ENCODE results near the gene MLXIP.
A peak's percentile ranks its signal among the peaks of the same experiment; 100 is the strongest.

MLXIP gene

GRCh38 chr12:122094137-122094734 is 15.7 kb downstream of the MLXIP start:
- Histone ChIP-seq H3K4me2 (peak overlapping the region; percentile 45), H4K20me1 (peaks cover 100% of the 10 kb centered on the region), H3K9me3 (no peaks in the 10 kb centered on the region), H3K9ac (no peak overlapping the region), H3K27ac (peak overlapping the region; percentile 47), H3K4me3 (no peak overlapping the region), H3K27me3 (no peaks in the 10 kb centered on the region), H3K4me1 (peaks cover 99% of the 10 kb centered on the region), H3K36me3 (peaks cover 34% of the 10 kb centered on the region; the same call in 1 of the 2 replicates)
- TF ChIP-seq Cebpa-rat (IDR thresholded peaks at IDR 0.05) = no peak

DNA sequence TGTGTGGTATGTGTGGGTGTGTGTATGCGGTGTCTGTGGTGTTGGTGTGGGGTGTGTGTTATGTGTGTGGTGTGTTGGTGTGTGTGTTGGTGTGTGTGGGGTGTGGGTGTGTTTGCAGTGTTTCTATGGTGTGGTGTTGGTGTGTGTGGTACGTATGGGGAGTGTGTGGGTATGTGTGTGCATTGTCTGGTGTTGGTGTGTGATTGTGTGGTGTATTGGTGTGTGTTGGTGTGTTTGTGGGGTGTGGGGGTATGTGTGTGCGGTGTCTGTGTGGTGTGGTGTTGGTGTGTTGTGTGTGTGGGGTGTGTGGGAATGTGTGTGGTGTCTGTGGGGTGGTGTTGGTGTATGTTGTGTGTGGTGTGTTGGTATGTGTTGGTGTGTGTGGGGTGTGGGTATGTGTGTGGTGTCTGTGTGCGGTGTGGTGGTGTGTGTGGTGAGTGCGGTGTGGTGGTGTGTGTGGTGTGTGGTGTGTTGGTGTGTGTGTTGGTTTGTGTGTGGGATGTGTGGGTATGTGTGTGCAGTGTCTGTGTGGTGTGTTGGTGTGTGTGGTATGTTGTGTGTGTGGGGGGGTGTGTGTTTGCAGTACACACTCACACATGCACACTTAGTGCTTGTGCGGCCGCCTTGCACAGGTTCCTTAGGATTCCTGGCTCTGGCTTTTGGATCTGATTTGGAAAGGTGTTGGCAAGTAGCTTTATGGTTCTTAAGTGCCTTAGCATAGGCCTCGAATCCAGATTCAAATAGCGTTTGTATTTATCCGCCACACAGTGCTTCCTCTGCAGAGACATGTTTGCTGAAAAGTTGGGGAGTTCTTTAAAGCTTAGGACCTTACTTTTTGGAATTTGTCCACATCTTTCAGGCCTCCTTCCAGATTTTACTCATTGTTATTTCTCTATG is 16.4 kb downstream of the MLXIP start:
- Histone ChIP-seq H3K36me3 (peaks cover 27% of the 10 kb centered on the region; the same call in 1 of the 2 replicates), H3K4me3 (no peak overlapping the region), H3K9me3 (no peaks in the 10 kb centered on the region), H3K4me2 (peak overlapping the region; percentile 45), H3K27me3 (no peaks in the 10 kb centered on the region), H4K20me1 (peaks cover 100% of the 10 kb centered on the region), H3K9ac (no peak overlapping the region), H3K4me1 (peaks cover 99% of the 10 kb centered on the region), H3K27ac (peak overlapping the region; percentile 47)
- TF ChIP-seq Cebpa-rat (IDR thresholded peaks at IDR 0.05) = no peak

- Histone ChIP-seq H4K20me1 (peaks cover 100% of the 10 kb centered on the region), H3K9ac (no peak overlapping the region; the same call in 1 of the 2 replicates)
Observed at GRCh38 chr12:122096014-122096413, 17.5 kb downstream of the MLXIP start.

DNA sequence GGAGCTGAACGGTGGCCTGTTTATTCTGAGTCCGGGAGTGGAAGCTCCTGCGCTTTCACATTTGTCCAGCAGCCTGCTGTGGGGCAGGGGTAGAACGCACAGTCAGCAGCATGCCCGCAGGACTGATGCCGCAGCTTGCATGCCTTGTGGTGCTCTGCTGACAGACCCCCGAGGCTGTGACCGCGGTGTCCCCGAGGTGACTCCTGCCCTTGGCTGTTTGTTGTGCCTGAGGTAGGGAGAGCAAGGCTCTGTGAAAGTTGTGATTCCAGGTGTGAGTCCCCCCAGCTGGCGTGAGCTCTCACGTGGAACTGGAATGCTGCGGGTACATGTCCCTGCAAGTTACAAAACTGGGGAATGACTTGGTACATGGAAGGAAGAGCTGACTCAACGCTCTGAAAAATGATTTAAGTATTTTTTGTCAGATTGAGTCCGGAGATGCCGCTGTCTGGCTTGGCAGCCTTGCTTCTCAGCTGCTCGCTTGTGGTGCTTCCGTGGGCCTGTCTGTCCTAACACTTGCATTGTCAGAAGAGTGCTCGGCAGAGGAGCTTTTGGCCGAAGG is 18.1 kb downstream of the MLXIP start:
- Histone ChIP-seq H4K20me1 (peaks cover 100% of the 10 kb centered on the region), H3K27ac (peak overlapping the region; percentile 92), H3K4me3 (no peak overlapping the region), H3K36me3 (peaks cover 11% of the 10 kb centered on the region; the same call in 1 of the 2 replicates), H3K9ac (peak overlapping the region; percentile 78; the same call in 1 of the 2 replicates), H3K27me3 (no peaks in the 10 kb centered on the region), H3K4me1 (peaks cover 99% of the 10 kb centered on the region), H3K9me3 (no peaks in the 10 kb centered on the region), H3K4me2 (peak overlapping the region; percentile 89)
- no peak for TF ChIP-seq Cebpa-rat (IDR thresholded peaks at IDR 0.05)

More at GRCh38 chr12:122096014-122096413, 17.5 kb downstream of the MLXIP start:
- Histone ChIP-seq H3K27ac (peak overlapping the region; percentile 92), H3K27me3 (no peaks in the 10 kb centered on the region), H3K4me1 (peaks cover 99% of the 10 kb centered on the region), H3K9me3 (no peaks in the 10 kb centered on the region), H3K36me3 (peaks cover 17% of the 10 kb centered on the region; the same call in 1 of the 2 replicates), H3K4me3 (no peak overlapping the region), H3K4me2 (peak overlapping the region; percentile 89)
- TF ChIP-seq Cebpa-rat (IDR thresholded peaks at IDR 0.05) = no peak

DNA sequence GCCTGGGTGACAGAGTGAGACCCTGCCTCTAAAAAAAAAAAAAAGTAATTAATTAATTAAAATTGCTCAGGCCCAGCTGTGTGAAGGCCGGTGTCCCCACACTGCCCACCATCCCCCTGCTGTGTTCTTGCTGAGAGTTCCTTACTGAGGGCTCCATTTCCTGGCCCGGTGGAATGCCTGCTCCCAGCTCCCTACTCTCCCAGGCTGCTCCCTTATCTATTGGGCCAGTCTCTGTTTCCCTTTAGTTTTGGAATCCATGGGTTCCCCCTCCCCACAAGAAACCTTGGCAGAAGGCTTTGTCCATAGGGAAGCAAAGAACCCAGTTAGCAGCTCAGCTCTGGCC is 19.0 kb downstream of the MLXIP start:
- peak overlapping the region; percentile 78 for H3K9ac ChIP-seq
- H4K20me1 ChIP-seq = peaks cover 100% of the 10 kb centered on the region
- peak overlapping the region; percentile 51; the same call in 1 of the 2 replicates for H3K4me3 ChIP-seq
- H3K27me3 ChIP-seq = no peaks in the 10 kb centered on the region
- H3K4me1 ChIP-seq = peaks cover 99% of the 10 kb centered on the region
- peaks cover 7% of the 10 kb centered on the region; the same call in 1 of the 2 replicates for H3K36me3 ChIP-seq
- no peaks in the 10 kb centered on the region for H3K9me3 ChIP-seq
- H3K27ac ChIP-seq = peak overlapping the region; percentile 92
- H3K4me2 ChIP-seq = peak overlapping the region; percentile 89
- TF ChIP-seq Cebpa-rat (IDR thresholded peaks at IDR 0.05) = no peak

DNA sequence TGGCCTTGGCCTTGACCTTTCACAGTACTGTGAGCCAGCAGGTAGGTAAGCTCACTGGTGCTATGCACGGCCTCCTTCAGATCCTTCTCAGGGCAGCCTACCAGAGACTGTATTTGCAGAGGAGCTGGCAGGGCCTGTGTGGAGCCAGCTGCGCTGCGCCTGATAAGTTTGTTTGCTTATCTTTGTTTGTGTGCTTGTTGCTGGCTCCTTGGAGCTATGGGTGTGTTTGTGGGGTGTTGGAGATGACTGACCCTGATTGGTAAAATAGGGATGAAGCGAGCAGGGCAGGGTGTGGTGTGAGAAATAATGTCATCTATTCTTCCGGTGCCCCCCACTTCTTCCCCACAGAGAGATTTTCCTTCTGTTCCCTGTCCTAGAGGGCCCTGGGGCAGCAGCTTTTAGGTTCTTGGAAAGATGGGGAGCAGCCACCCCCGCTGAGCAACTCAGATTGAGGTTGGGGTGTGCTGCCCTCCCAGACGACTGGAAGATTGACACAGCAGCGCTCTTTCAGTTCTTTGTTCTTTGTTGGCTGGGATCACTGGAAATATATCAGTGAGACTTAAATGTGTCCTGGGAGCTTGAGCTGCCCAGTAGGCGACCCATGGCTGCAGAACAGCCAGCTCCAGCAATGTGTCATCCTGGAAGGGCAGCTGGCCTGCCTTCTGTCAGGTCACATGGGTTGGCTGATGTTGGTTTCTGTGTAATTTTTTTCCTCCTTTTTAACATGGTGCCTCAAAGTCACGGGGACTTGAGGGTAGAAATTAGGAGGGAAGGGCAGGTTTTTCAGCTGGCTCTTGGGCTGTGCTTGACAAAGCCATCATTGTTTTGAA is 19.6 kb downstream of the MLXIP start:
- no peaks in the 10 kb centered on the region for H3K9me3 ChIP-seq

DNA sequence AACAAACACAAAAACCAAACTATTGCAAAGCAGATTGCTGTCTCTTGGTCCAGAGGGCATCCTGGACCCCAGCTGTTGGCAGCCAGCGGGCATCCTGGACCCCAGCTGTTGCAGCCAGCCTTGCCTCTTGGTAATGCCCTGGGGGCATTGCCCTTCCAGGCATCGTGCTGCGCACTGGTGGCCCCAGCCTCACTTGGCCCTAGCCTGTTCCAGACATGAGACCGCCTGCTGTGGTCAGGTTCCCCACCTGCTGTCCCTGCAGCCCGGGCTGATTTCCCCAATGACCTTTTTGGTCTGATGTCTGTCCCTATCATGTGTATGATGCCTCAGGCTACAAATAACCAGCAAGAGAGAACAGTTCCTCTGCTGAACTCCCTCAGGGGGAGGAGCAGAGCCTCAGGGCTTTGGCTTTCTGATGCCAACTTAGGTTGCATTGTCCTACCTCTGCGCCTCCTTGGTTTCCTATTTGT is 20.8 kb downstream of the MLXIP start:
- peak; percentile 63; the same call in 1 of the 2 replicates for TF ChIP-seq Cebpa-rat (IDR thresholded peaks at IDR 0.05)
- peak overlapping the region; percentile 92 for H3K27ac ChIP-seq
- H4K20me1 ChIP-seq = peaks cover 100% of the 10 kb centered on the region
- no peaks in the 10 kb centered on the region for H3K9me3 ChIP-seq
- peak overlapping the region; percentile 78 for H3K9ac ChIP-seq
- peaks cover 98% of the 10 kb centered on the region for H3K4me1 ChIP-seq
- H3K4me2 ChIP-seq = peak overlapping the region; percentile 89
- no peaks in the 10 kb centered on the region for H3K27me3 ChIP-seq
- peak overlapping the region; percentile 51 for H3K4me3 ChIP-seq
- H3K36me3 ChIP-seq = peaks cover 9% of the 10 kb centered on the region; the same call in 1 of the 2 replicates

More for the DNA sequence above, 19.6 kb downstream of the MLXIP start:
- peak overlapping the region; percentile 92 for H3K27ac ChIP-seq
- H3K9ac ChIP-seq = peak overlapping the region; percentile 78
- H3K36me3 ChIP-seq = peaks cover 9% of the 10 kb centered on the region; the same call in 1 of the 2 replicates
- H4K20me1 ChIP-seq = peaks cover 100% of the 10 kb centered on the region
- H3K4me2 ChIP-seq = peak overlapping the region; percentile 89
- peaks cover 98% of the 10 kb centered on the region for H3K4me1 ChIP-seq
- no peak for TF ChIP-seq Cebpa-rat (IDR thresholded peaks at IDR 0.05)
- H3K27me3 ChIP-seq = no peaks in the 10 kb centered on the region
- H3K4me3 ChIP-seq = peak overlapping the region; percentile 51

DNA sequence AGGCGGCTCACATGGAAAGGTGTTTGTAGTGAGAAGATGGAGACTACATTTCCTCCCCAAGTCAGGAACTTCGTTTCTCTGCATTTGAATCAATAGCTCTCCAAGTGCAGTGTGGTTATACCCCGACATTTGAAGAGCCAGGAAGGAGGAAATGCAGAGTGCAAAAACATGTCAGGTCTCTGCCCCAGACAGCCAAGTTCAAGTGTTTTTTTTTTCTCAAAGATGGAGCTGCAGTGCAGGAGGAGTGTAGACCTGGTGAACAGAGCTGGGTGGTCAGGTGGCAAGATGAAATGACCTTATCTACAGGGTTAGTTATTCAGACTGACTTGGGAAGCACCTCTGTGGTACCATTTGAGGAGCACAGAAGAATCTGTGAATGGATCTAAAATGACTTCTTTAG is 21.3 kb downstream of the MLXIP start:
- H3K27me3 ChIP-seq = no peaks in the 10 kb centered on the region
- H3K27ac ChIP-seq = peak overlapping the region; percentile 92
- H3K4me2 ChIP-seq = peak overlapping the region; percentile 89
- H4K20me1 ChIP-seq = peaks cover 100% of the 10 kb centered on the region
- H3K9me3 ChIP-seq = no peaks in the 10 kb centered on the region
- peaks cover 9% of the 10 kb centered on the region; the same call in 1 of the 2 replicates for H3K36me3 ChIP-seq
- H3K4me3 ChIP-seq = peak overlapping the region; percentile 51
- H3K9ac ChIP-seq = peak overlapping the region; percentile 71
- H3K4me1 ChIP-seq = peaks cover 98% of the 10 kb centered on the region
- no peak for TF ChIP-seq Cebpa-rat (IDR thresholded peaks at IDR 0.05)

DNA sequence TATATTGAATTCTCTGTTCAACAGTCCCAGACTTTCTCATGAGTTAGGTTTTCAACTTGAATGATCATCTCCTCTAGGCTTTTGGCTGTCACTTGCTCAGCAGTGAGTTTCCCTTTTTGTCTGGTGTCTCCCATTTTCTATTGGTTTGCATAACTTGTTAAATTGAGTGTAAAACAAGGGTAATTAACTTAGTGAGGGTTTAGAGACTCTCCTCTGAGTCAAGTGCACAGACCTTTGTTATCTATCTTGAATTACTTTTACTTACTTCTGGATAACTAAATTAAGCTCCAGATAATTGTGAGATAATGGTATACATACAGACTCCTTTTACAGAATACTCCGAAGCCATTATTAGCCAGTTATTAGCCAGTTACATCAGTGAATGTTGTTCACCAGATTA is 22.0 kb downstream of the MLXIP start:
- H3K36me3 ChIP-seq = peaks cover 9% of the 10 kb centered on the region; the same call in 1 of the 2 replicates
- no peak for TF ChIP-seq Cebpa-rat (IDR thresholded peaks at IDR 0.05)
- no peaks in the 10 kb centered on the region for H3K9me3 ChIP-seq
- H3K27me3 ChIP-seq = no peaks in the 10 kb centered on the region
- H3K27ac ChIP-seq = peak overlapping the region; percentile 92
- H3K4me2 ChIP-seq = peak overlapping the region; percentile 89
- peaks cover 100% of the 10 kb centered on the region for H4K20me1 ChIP-seq
- no peak overlapping the region for H3K4me3 ChIP-seq
- H3K9ac ChIP-seq = no peak overlapping the region; the same call in 1 of the 2 replicates
- peaks cover 99% of the 10 kb centered on the region for H3K4me1 ChIP-seq

All from BLaER1 (cell line).